ENCODE measurements around the gene DACT2. TPM values are rescaled to one million over a fixed set of nuclear protein-coding genes. Genes with fewer than 3 reads are reported as not detected.

DACT2 gene
- total and polyA plus RNA-seq, 10 of the 15 experiments (the other 5 are each of a cell fraction or from before 2014, with no cell fraction given), result not detected

DNA sequence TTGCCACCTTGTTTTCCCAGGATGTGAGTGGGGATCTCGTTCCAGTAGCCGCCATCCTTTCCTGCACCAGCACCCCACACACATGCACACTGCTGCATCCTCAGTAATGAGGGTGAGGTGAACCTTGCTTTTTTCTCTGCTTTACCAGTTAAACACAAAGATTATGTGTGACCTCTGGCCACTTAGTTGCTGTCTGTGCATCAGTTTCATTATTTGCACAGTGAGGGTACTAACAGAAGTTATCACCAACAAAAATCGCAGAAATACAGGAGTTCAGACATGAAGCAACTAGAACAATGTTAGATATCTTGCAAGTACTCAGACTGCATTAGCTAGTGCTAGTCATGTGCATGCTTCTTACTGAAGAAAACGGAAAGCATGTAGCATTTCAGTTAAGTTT is 17.4 kb upstream of the DACT2 start (continued):
- TF ChIP-seq, protein P1, sequence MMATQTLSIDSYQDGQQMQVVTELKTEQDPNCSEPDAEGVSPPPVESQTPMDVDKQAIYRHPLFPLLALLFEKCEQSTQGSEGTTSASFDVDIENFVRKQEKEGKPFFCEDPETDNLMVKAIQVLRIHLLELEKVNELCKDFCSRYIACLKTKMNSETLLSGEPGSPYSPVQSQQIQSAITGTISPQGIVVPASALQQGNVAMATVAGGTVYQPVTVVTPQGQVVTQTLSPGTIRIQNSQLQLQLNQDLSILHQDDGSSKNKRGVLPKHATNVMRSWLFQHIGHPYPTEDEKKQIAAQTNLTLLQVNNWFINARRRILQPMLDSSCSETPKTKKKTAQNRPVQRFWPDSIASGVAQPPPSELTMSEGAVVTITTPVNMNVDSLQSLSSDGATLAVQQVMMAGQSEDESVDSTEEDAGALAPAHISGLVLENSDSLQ (IDR thresholded peaks at IDR 0.05), result no peak

DNA sequence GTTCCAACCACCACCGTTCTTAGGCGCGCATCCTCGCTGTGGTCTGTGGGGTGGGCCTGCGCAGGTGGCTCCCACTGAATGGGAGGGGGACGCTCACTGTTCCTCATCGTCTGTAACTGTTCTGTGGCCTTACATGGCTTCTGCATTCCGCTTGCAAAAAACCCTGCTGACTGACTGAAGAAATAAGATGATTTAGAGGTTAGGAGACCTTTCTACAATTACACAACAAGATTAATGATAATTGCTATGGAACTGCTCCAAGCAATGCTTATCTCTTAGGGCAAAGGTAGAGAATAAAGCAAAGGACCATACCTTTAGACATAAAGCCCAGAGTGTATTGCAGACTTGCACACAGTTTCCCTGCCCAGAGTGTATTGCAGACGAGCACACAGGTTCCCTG is 14.4 kb upstream of the DACT2 start:
- H3K4me2 ChIP-seq (ENCODE audit: control insufficient read depth, insufficient read depth), result no peak overlapping the region
- DNase-seq (ENCODE audit: low read depth, low spot score) (no peak), FAIRE-seq (no peak), ATAC-seq (no peak)
- no peaks in the 10 kb centered on the region for H3K36me3 ChIP-seq (ENCODE audit: control insufficient read depth in 2 of 2, insufficient read depth in 2 of 2, low read length in 1 of 2)
- H3K9ac ChIP-seq (ENCODE audit: control insufficient read depth, insufficient read depth, low read length), result no peak overlapping the region
- no peaks in the 10 kb centered on the region; the same call in 2 of the 3 replicates for H3K9me3 ChIP-seq (replicated peaks; ENCODE audit: control insufficient read depth, insufficient read depth, low read length)
- in situ Hi-C loops (cut with MboI) (no loop called here), intact Hi-C loops (cut with micrococcal nuclease; ENCODE audit: unreplicated experiment) (no loop called here)
- H3K4me1 ChIP-seq (ENCODE audit: control insufficient read depth, insufficient read depth, low read length), result no peaks in the 10 kb centered on the region
- H3K79me2 ChIP-seq (ENCODE audit: control insufficient read depth, insufficient read depth, low read length), result no peaks in the 10 kb centered on the region
- SMC1A ChIA-PET (ENCODE audit: uncharacterized antibody, unreplicated experiment), result no interaction called here
- BruUV-seq (replicated peaks), result no TSS peak
- RAD21 ChIA-PET (ENCODE audit: unreplicated experiment), result no interaction called here
- CTCF ChIA-PET, result no interaction called here
- no peaks in the 10 kb centered on the region for H3K27me3 ChIP-seq (replicated peaks in 1 of 2; ENCODE audit: control insufficient read depth in 2 of 2, insufficient read depth in 2 of 2, low read length in 1 of 2)
- POLR2A ChIA-PET, result no interaction called here
- TF ChIP-seq GATAD2B (conservative IDR thresholded peaks at IDR 0.05; ENCODE audit: low read depth), result no peak
- TF ChIP-seq, protein P2, sequence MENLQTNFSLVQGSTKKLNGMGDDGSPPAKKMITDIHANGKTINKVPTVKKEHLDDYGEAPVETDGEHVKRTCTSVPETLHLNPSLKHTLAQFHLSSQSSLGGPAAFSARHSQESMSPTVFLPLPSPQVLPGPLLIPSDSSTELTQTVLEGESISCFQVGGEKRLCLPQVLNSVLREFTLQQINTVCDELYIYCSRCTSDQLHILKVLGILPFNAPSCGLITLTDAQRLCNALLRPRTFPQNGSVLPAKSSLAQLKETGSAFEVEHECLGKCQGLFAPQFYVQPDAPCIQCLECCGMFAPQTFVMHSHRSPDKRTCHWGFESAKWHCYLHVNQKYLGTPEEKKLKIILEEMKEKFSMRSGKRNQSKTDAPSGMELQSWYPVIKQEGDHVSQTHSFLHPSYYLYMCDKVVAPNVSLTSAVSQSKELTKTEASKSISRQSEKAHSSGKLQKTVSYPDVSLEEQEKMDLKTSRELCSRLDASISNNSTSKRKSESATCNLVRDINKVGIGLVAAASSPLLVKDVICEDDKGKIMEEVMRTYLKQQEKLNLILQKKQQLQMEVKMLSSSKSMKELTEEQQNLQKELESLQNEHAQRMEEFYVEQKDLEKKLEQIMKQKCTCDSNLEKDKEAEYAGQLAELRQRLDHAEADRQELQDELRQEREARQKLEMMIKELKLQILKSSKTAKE (IDR thresholded peaks at IDR 0.05; ENCODE audit: low read depth, poor library complexity, severe bottlenecking), result no peak
- H2AFZ ChIP-seq (ENCODE audit: control insufficient read depth, low read depth, low read length), result no peak overlapping the region
- H3K27ac ChIP-seq (ENCODE audit: control insufficient read depth, insufficient read depth), result no peak overlapping the region
- WGBS (ENCODE audit: insufficient coverage, insufficient replicate concordance, low lambda C conversion rate, missing lambda C conversion rate), result 55% methylated on average over 9 of the region's 9 CpGs
- no peak overlapping the region for H3K4me3 ChIP-seq
- H4K20me1 ChIP-seq (ENCODE audit: control insufficient read depth, insufficient read depth), result no peaks in the 10 kb centered on the region
